H9 (cell line): Measurements from ENCODE around the gene MORC4. TPM values are rescaled to one million over a fixed set of nuclear protein-coding genes. Genes with fewer than 3 reads are reported as not detected.

Source experiments
- DNase-seq: peaks from one replicate; pipeline ENCODE4 v3.0.0-alpha.2; 2017
- H2AFZ ChIP-seq: one replicate; pipeline ENCODE4 v1.6.1; 2013; ENCODE audit warnings: mild to moderate bottlenecking, low read length, control low read depth, moderate library complexity
- H2AK5ac ChIP-seq: 2 replicates; pipeline ENCODE4 v1.6.1; 2013; ENCODE audit warnings: low read length, control low read depth, mixed read lengths; ENCODE audit not compliant: insufficient read length
- H2BK120ac ChIP-seq: one replicate; pipeline ENCODE4 v1.6.1; 2013; ENCODE audit warnings: low read depth, mild to moderate bottlenecking, low read length, control low read depth, inconsistent platforms; ENCODE audit not compliant: poor library complexity, severe bottlenecking
- H2BK12ac ChIP-seq: 2 replicates; pipeline ENCODE4 v1.6.1; 2013; ENCODE audit warnings: low read length, control low read depth, mixed read lengths, low read depth; ENCODE audit not compliant: insufficient read length
- H2BK15ac ChIP-seq: 2 replicates; pipeline ENCODE4 v1.6.1; 2013; ENCODE audit warnings: low read depth, low read length, control low read depth
- H2BK20ac ChIP-seq: one replicate; pipeline ENCODE4 v1.6.1; 2013; ENCODE audit warnings: low read depth, mild to moderate bottlenecking, low read length, control low read depth, inconsistent platforms; ENCODE audit not compliant: poor library complexity, severe bottlenecking
- H2BK5ac ChIP-seq: 2 replicates; pipeline ENCODE4 v1.6.1; 2013; ENCODE audit warnings: low read length, control low read depth, mixed read lengths; ENCODE audit not compliant: insufficient read length
- H3K14ac ChIP-seq: 2 replicates; pipeline ENCODE4 v1.6.1; 2013; ENCODE audit warnings: low read length, control low read depth; ENCODE audit not compliant: insufficient read depth
- H3K18ac ChIP-seq: 2 replicates; pipeline ENCODE4 v1.6.1; 2013; ENCODE audit warnings: low read depth, mild to moderate bottlenecking, mixed read lengths, low read length, control low read depth; ENCODE audit not compliant: insufficient read length
- H3K23ac ChIP-seq: 2 replicates; pipeline ENCODE4 v1.6.1; 2013; ENCODE audit warnings: low read length, control low read depth, mixed read lengths, low read depth; ENCODE audit not compliant: insufficient read length
- H3K23me2 ChIP-seq: 2 replicates; pipeline ENCODE4 v1.6.1; 2013; ENCODE audit warnings: low read depth, mild to moderate bottlenecking, mixed read lengths, low read length, control low read depth; ENCODE audit not compliant: insufficient read length, poor library complexity, severe bottlenecking
- H3K27ac ChIP-seq: 2 replicates; pipeline ENCODE4 v1.5.1; 2013; ENCODE audit warnings: low read length, control low read depth, mixed read lengths, low read depth; ENCODE audit not compliant: insufficient read length
- H3K27me3 ChIP-seq: 2 replicates; pipeline ENCODE4 v1.6.1; 2013; ENCODE audit warnings: low read length, control low read depth, inconsistent platforms; ENCODE audit not compliant: insufficient read depth
- H3K4ac ChIP-seq: 2 replicates; pipeline ENCODE4 v1.6.1; 2013; ENCODE audit warnings: low read depth, mild to moderate bottlenecking, control low read depth, inconsistent platforms, low read length, moderate library complexity
- H3K4me1 ChIP-seq: 2 replicates; pipeline ENCODE4 v1.6.1; 2013; ENCODE audit warnings: low read length, control low read depth, inconsistent platforms; ENCODE audit not compliant: insufficient read depth
- H3K4me2 ChIP-seq: 2 replicates; pipeline ENCODE4 v1.6.1; 2013; ENCODE audit warnings: low read length, control low read depth, mixed read lengths; ENCODE audit not compliant: insufficient read length, insufficient read depth
- H3K56ac ChIP-seq: 2 replicates; pipeline ENCODE4 v1.6.1; 2013; ENCODE audit warnings: low read depth, mild to moderate bottlenecking, mixed read lengths, low read length, control low read depth; ENCODE audit not compliant: insufficient read length
- H3K79me1 ChIP-seq: 2 replicates; pipeline ENCODE4 v1.6.1; 2013; ENCODE audit warnings: low read depth, mild to moderate bottlenecking, moderate library complexity, low read length, control low read depth, inconsistent platforms; ENCODE audit not compliant: insufficient read depth, poor library complexity, severe bottlenecking
- H3K79me2 ChIP-seq: 2 replicates; pipeline ENCODE4 v1.6.1; 2013; ENCODE audit warnings: low read length, control low read depth, inconsistent platforms; ENCODE audit not compliant: insufficient read depth
- H3K9ac ChIP-seq: 2 replicates; pipeline ENCODE4 v1.6.1; 2013; ENCODE audit warnings: low read length, control low read depth, mixed read lengths; ENCODE audit not compliant: insufficient read length; ENCODE audit errors: extremely low read depth
- H3K9me3 ChIP-seq: one replicate; pipeline ENCODE4 v1.6.1; 2013; ENCODE audit warnings: low read depth, low read length, inconsistent platforms; ENCODE audit not compliant: control insufficient read depth
- H3T11ph ChIP-seq: one replicate; pipeline ENCODE4 v1.6.1; 2013; ENCODE audit warnings: mild to moderate bottlenecking, low read length, control low read depth, inconsistent platforms
- H4K20me1 ChIP-seq: one replicate; pipeline ENCODE4 v1.6.1; 2013; ENCODE audit not compliant: control insufficient read depth, insufficient read length, insufficient read depth
- H4K5ac ChIP-seq: 2 replicates; pipeline ENCODE4 v1.6.1; 2013; ENCODE audit warnings: low read depth, mild to moderate bottlenecking, mixed read lengths, low read length, control low read depth; ENCODE audit not compliant: insufficient read length
- H4K8ac ChIP-seq: replicated peaks from 2 replicates; pipeline ENCODE4 v1.6.1; 2013; ENCODE audit warnings: low read length, control low read depth, mixed read lengths, low read depth; ENCODE audit not compliant: insufficient read length
- H4K91ac ChIP-seq: 2 replicates; pipeline ENCODE4 v1.6.1; 2013; ENCODE audit warnings: low read depth, mild to moderate bottlenecking, moderate library complexity, mixed read lengths, low read length, control low read depth; ENCODE audit not compliant: insufficient read length
- H3K27ac Mint-ChIP-seq, 3 experiments: 2 replicates in 2 of 3; 3 replicates in 1 of 3; pipeline ENCODE4 v1.8.0; 2020 to 2021; ENCODE audit warnings: mixed read lengths in 3 of 3, mild to moderate bottlenecking in 1 of 3, moderate library complexity in 1 of 3
- H3K27me3 Mint-ChIP-seq: 2 replicates; pipeline ENCODE4 v1.8.0; 2021; ENCODE audit warnings: low read depth, mild to moderate bottlenecking, moderate library complexity, mixed read lengths
- H3K36me3 Mint-ChIP-seq, 3 experiments: 2 replicates in 2 of 3; 3 replicates in 1 of 3; pipeline ENCODE4 v1.8.0; 2020 to 2021; ENCODE audit warnings: low read depth in 3 of 3, mixed read lengths in 3 of 3; ENCODE audit not compliant: insufficient read depth in 1 of 3
- H3K4me1 Mint-ChIP-seq, 2 experiments: 2 replicates each; pipeline ENCODE4 v1.8.0; 2020; ENCODE audit warnings: mixed read lengths in 2 of 2
- H3K4me3 Mint-ChIP-seq, 2 experiments: 2 replicates in 1 of 2; 3 replicates in 1 of 2; pipeline ENCODE4 v1.8.0; 2020 to 2021; ENCODE audit warnings: mild to moderate bottlenecking in 2 of 2, mixed read lengths in 2 of 2, moderate library complexity in 1 of 2
- H3K9me3 Mint-ChIP-seq, 2 experiments: 2 replicates in 1 of 2; 3 replicates in 1 of 2; pipeline ENCODE4 v1.8.0; 2020; ENCODE audit warnings: mild to moderate bottlenecking in 2 of 2, mixed read lengths in 2 of 2, moderate library complexity in 1 of 2
- WGBS: extraction: QIAGEN DNeasy Blood & Tissue Kit; methylation state at CpG from one replicate; pipeline ENCODE4 v1.1.7; 2013; ENCODE audit warnings: missing lambda C conversion rate, low lambda C conversion rate, mixed read lengths; ENCODE audit not compliant: insufficient read length; ENCODE audit errors: extremely low coverage; 5-methylcytosine and 5-hydroxymethylcytosine counted together
- total RNA-seq: library from RNA; stranded (reverse); gene quantifications from 2 replicates; pipeline ENCODE4 v1.2.1, GENCODE V29; 2021
- TF ChIP-seq, protein P1 (sequence below): fragments of 200-600 bp; sonication (generic); conservative IDR thresholded peaks from 3 replicates; pipeline ENCODE4 v1.8.0; 2021; ENCODE audit warnings: antibody characterized with exemption, mild to moderate bottlenecking

Gene MORC4
- total RNA-seq, 1 experiment from 2014 or later: 4.3 TPM

DNA sequence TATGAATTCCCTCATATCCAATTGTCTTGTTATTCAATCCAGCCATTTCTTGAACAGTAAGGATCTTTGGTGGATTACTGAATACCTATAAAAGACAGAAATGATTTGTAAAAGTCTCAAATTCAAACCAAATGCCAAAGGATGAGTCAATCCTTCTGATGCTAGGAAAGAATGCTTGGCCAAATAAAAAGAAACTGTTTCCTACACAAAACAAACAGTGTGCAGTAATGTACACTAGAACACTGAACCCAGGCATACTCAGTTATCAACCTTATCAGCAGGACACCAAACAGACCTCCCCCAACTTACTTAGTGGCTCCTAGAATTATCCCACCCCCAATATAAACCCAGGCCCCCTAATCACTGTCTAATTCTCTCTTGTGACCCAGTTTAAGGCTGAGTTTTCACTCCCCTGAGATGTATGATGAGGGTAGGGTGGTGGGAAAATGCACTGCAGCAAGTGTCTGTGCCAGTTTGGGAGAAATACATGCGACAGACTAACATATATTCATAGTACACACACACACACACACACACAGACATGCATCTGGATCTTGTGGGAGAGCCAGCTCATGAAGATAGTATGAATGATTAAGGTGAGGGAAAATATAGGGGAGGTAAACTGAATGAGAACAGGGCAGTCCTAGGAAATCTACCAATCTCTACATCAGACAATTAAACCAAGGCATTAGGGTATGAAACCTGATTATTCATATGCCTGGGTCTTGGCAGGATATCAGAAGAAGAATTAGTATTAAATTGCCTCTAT is 44.8 kb downstream of the MORC4 start:
- Histone ChIP-seq H3K23ac (no peak overlapping the region), H2AK5ac (no peak overlapping the region), H4K20me1 (no peaks in the 10 kb centered on the region), H2BK120ac (no peak overlapping the region), H3K23me2 (no peaks in the 10 kb centered on the region), H2BK5ac (no peak overlapping the region), H3K9me3 (no peaks in the 10 kb centered on the region), H4K5ac (no peak overlapping the region), H2BK15ac (no peak overlapping the region), H2BK12ac (no peak overlapping the region), H3K27ac (no peak overlapping the region), H3K4me2 (no peak overlapping the region), H3K79me1 (no peaks in the 10 kb centered on the region), H3K4ac (no peak overlapping the region), H2AFZ (no peak overlapping the region), H3K27me3 (no peaks in the 10 kb centered on the region), H3K9ac (no peak overlapping the region), H4K91ac (no peak overlapping the region), H4K8ac (no peak overlapping the region), H3T11ph (no peak overlapping the region), H3K56ac (no peak overlapping the region), H3K4me1 (no peaks in the 10 kb centered on the region), H3K18ac (no peak overlapping the region), H3K14ac (no peak overlapping the region), H2BK20ac (no peak overlapping the region), H3K79me2 (no peaks in the 10 kb centered on the region)
- H3K4me3 Mint-ChIP-seq: no peak overlapping the region
- no peaks in the 10 kb centered on the region for H3K27me3 Mint-ChIP-seq
- no peak for DNase-seq
- H3K36me3 Mint-ChIP-seq: peaks cover 0 to 5% (median 0%) of the 10 kb centered on the region in 3 experiments; a peak in 2 of 7 replicates
- no CpG with 5 or more reads among the region's 1 CpG for WGBS
- H3K27ac Mint-ChIP-seq: peak overlapping the region in 1 of 3 experiments; percentile 24; a peak in 1 of 7 replicates
- H3K9me3 Mint-ChIP-seq: peaks cover 0 to 33% of the 10 kb centered on the region in 2 experiments; a peak in 2 of 5 replicates
- TF ChIP-seq, protein P1, sequence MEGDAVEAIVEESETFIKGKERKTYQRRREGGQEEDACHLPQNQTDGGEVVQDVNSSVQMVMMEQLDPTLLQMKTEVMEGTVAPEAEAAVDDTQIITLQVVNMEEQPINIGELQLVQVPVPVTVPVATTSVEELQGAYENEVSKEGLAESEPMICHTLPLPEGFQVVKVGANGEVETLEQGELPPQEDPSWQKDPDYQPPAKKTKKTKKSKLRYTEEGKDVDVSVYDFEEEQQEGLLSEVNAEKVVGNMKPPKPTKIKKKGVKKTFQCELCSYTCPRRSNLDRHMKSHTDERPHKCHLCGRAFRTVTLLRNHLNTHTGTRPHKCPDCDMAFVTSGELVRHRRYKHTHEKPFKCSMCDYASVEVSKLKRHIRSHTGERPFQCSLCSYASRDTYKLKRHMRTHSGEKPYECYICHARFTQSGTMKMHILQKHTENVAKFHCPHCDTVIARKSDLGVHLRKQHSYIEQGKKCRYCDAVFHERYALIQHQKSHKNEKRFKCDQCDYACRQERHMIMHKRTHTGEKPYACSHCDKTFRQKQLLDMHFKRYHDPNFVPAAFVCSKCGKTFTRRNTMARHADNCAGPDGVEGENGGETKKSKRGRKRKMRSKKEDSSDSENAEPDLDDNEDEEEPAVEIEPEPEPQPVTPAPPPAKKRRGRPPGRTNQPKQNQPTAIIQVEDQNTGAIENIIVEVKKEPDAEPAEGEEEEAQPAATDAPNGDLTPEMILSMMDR: no peak
- H3K4me1 Mint-ChIP-seq: no peaks in the 10 kb centered on the region
